ENCODE measurements around the gene TSPAN2.

TSPAN2 gene

GRCh38 chr1:115073298-115074087, 15.8 kb downstream of the TSPAN2 start:
- DNase-seq = no peak

GRCh38 chr1:115071012-115071664, 18.2 kb downstream of the TSPAN2 start:
- no peak for DNase-seq

GRCh38 chr1:115069659-115070308, 19.5 kb downstream of the TSPAN2 start:
- DNase-seq = no peak

DNA sequence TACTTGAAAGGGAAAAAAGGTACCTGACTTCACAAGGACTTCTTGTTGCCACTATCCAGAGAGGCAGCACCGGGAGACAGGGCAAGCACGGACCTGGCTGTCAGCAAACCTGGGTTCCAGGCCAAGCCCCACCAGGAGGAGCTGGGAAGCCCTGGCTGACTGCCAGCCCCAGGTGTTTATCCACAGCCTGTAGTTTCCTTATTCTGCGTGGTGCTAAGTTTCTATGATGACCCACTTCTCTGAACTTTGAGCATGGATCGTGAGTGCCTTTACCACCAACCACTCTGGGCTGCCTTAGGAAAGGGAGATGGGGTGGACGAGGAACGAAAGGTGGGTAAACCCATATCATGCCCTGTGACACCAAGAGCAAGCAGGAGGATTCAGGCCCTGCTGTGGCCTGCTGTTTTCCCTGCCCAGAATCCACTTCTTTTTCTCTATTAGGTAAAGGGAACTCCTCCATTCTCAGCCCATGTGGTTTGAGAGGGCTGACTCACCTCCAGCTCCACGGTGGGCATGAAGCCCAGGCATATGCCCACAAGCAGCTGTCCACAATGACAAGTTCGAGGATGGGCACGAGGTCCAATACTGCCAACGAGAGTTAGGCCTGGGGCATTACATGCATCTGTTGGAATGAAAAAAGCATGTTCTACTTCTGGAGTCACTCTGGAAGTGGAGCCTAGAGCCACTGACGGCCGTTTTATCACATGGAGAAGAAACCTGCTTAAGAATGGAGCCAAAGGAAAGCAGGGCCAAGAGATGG, 20.3 kb downstream of the TSPAN2 start:
- peak; percentile 1 for DNase-seq

DNA sequence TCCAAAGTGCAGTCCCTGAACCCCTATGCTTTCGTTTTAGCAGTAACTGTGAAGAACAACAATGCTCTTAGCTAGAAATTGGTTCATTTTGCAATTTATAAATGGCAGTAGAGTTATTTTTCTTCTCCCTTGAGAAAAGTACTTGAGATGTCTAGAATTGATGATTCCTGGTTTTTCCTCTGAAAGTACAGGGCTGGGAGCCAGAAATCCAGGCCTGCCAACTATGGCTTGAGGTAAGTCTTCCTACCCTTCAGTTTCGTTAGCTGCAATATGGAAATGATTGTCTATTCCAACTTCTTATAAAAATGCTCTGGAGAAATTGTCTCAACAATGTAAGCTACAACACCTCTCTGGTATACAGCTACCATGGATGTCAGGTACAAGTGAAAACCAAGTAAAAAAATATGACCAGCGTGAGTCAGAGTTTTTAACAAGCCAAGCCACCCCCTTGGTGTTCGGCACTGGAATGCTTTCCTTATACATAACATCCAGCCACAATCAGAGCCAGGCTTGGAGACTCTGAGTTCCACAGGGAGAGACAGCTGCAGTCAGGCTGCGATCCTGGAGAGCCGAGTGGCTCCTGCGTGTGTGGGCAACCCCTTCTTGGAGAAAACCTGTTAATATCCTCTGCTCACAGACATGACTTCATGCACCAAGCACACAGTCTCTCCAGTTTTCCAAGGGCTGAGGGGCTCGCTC, 22.0 kb downstream of the TSPAN2 start:
- no peak for DNase-seq

- no peak for DNase-seq
These were observed 24.3 kb downstream of the TSPAN2 start for GRCh38 chr1:115065021-115065420.

DNA sequence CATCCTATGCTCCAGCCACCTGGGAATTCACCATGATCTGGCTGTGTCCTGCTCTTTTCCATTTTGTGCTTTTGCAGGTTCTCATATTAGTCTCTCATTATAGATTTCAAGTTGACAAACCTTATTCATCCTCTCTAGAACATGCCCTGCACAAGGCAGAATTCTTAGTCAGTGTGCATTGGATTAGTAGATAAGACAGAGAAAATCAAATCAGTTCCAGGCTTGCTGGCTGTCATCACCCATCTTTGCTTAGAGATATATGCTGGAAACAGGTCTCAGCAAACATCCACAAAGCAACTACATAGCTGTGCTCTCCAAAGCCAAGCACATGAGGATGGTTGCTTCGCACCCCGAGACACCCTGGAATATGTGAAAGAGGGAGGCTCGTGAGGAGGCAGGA, 24.8 kb downstream of the TSPAN2 start:
- no peak for DNase-seq

DNA sequence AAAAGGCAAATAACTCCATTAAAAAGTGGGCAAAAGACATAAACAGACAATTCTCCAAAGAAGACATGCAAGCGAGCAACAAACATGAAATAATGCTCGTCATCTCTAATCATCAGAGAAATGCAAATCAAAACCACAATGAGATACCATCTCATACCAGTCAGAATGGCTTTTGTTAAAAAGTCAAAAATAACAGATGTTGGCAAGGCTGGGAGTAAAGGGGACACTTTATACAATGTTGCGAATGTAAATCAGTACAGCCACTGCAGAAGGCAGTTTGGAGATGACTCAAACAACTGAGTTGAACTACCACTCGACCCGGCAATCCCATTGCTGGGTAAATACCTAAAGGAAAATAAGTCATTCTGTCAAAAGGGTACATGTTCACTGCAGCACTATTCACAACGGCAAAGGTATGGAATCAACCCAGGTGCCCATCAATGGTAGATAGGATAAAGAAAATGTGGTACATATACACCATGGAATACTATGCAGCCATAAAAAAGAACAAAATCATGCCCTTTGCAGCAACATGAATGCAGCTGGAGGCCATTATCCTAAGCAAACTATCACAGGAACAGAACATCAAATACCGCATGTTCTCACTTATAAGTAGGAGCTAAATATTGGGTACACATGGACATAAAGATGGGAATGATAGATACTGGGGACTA, 25.9 kb downstream of the TSPAN2 start:
- DNase-seq = no peak

- no peak for DNase-seq
These were observed 26.7 kb downstream of the TSPAN2 start for GRCh38 chr1:115062542-115063004.

GRCh38 chr1:115060501-115060900, 28.8 kb downstream of the TSPAN2 start:
- no peak for DNase-seq

- no peak for DNase-seq
These were observed 30.0 kb downstream of the TSPAN2 start for GRCh38 chr1:115059316-115059715.

DNA sequence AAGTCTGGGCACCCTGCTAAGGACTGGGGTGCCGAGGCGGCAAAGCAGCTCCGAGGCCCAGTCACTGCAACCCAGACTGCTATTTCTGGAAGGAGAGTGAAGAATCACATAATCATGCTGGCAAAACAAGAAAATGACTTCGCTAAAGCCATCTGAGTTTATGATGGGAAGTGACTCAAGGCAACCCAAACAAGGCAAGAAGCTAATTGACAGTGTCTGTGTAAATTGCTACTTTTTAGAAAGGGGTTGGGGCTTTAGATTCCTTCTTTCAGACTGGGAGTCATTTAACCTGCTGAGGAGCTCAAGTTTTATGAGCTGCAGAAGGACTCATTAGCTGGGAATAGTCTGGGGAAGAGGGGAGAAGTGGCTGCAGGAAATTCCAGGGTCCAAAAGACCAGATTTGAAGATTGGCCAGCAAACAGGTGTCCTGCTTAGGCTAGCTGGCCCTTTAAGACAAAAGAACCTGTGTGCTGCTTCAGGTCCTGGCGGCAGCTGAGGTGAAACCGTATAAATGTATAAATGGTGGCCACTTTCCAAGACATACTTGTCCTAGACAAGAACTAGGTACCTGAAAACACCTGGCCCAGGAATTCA, 31.5 kb downstream of the TSPAN2 start:
- no peak for DNase-seq

- no peak for DNase-seq
These were observed 32.9 kb downstream of the TSPAN2 start for GRCh38 chr1:115056395-115056798.

GRCh38 chr1:115052454-115053083, 36.7 kb downstream of the TSPAN2 start:
- peak; percentile 67 for DNase-seq

DNA sequence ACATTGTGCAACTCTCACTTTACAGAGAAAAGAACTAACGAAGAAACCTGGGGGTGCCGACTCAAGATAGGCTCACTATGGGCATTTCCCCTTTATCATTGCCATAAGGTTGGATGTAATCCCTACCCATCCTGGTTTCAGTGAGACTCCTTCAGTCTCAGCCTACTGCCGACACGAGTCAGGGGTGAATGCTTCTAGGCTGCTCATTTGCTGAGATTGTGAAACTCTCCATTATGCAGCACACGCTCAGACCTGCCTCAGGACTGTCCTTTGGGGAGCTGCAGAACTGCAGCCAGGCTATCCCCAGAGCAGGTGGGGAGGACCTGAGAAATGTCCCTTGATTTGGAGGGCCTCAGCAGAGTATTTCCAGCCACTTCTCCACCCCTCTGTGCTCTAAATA, 37.5 kb downstream of the TSPAN2 start:
- no peak for DNase-seq

- DNase-seq = no peak
These were observed 42.6 kb downstream of the TSPAN2 start for GRCh38 chr1:115046751-115047150.

DNA sequence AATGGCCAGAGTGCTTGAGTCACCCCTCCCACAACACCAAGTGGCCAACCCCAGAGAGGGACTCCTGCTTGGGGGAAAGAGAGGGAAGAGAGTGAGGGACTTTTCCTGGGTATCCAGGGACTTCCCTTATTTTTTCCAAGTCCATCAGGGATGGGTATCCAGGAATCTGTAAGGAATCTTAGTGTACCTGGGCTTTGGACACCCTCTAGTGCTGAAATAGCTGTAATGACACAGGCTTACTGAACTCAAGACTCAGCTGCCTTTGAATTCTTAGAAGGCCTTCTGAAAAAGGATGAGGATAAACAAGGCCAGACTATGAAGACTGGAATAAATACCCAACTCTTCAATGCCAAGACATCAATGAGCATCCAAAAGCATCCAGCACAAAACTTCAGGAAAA, 47.6 kb downstream of the TSPAN2 start:
- DNase-seq = no peak

- no peak for DNase-seq
These were observed 48.8 kb downstream of the TSPAN2 start for GRCh38 chr1:115040501-115040900.

DNA sequence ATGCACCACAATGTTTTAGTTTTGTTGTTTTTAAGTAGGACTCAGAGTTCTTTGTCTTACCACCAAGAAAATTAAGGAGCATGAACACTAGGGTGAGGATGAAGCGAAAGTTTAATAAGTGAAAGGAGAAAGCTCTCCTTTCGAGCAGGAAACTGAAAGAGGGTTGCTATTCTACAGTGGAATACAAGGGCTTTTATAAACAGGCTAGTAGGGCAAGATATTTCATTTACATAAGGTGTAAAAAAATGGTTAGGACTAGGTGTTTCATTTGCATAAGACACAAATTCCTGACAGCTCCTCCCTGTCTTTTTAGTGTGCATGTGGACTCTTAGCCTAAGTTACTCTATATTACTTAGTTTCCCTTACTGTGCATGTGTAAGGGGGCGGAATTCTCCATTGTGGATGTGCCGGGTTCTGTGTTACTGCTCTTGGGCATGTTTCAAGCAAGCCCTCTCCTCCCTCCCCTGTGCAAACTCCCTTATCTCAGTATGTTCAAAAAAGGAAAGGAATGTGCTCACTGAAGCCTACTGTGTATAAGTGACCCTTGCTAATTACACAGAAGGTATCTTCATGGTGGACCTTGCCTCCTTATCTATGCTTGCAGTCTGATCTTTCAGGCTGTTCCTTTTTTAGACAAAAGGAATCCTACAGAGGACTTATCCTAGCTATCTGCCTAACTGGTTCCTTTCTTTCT, 52.3 kb downstream of the TSPAN2 start:
- no peak for DNase-seq

DNA sequence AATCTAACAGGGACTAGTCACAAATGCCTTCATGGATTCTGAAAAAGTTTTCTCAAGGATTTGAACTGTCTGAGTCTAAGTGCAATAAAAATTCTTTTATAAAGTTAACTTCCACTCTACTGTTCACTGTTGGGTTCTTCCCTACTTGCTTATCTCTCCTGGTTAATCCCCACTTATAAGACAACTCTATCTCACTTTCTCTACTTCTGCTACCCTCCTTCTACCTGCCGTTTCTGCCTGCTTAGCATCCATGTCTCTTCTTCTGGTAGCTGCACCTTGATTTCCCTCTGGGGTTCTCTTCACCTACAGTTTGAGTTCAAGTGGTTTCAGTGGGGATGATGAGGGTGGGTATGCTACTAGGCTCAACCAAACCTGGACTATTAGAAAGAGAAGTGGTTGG, 53.7 kb downstream of the TSPAN2 start:
- no peak for DNase-seq

All from NCI-H345 (cell line).